ENCODE data around the gene CD300C. TPM values are rescaled to one million over a fixed set of nuclear protein-coding genes. Genes with fewer than 3 reads are reported as not detected.
"Not testable (repeated sequence)": the region's sequence is repeated elsewhere in the genome, so short reads cannot be mapped to it uniquely, and the experiment has no call there.

The CD300C gene
- total and polyA plus RNA-seq, 4 donors, result 0.28 to 2.9 (median 1.6) TPM

- ATAC-seq (ENCODE audit: low FRiP score) (no peak), DNase-seq (no peak)
- Histone ChIP-seq H3K27me3 (ENCODE audit: control insufficient read depth in 1 of 2, insufficient read depth in 2 of 2, low read length in 1 of 2) (no peaks in the 10 kb centered on the region), H3K27ac (ENCODE audit: low read depth in 1 of 2, low read length in 2 of 2) (no peak overlapping the region), H3K4me3 (ENCODE audit: low read length in 2 of 2) (no peak overlapping the region), H3K9me3 (ENCODE audit: control insufficient read depth, low read length) (peaks cover 8% of the 10 kb centered on the region), H3K36me3 (ENCODE audit: control insufficient read depth in 1 of 2, insufficient read depth in 2 of 2, low read length in 1 of 2) (no peaks in the 10 kb centered on the region), H3K4me1 (ENCODE audit: control insufficient read depth in 1 of 2, insufficient read depth in 2 of 2, low read length in 2 of 2) (no peaks in the 10 kb centered on the region)
- intact Hi-C loops (cut with DNase I), result no loop called here
- 82 to 86% methylated on average over 10 of the region's 10 CpGs for WGBS, 2 donors
Observed at GRCh38 chr17:74522381-74523105, 23.4 kb downstream of the CD300C start.

- Histone ChIP-seq H3K4me1 (ENCODE audit: control insufficient read depth in 1 of 2, insufficient read depth in 2 of 2, low read length in 2 of 2) (no peaks in the 10 kb centered on the region), H3K36me3 (ENCODE audit: control insufficient read depth in 1 of 2, insufficient read depth in 2 of 2, low read length in 1 of 2) (no peaks in the 10 kb centered on the region), H3K27me3 (ENCODE audit: control insufficient read depth in 1 of 2, insufficient read depth in 2 of 2, low read length in 1 of 2) (no peaks in the 10 kb centered on the region), H3K9me3 (ENCODE audit: control insufficient read depth, low read length) (peaks cover 8% of the 10 kb centered on the region), H3K27ac (ENCODE audit: low read depth in 1 of 2, low read length in 2 of 2) (no peak overlapping the region), H3K4me3 (ENCODE audit: low read length in 2 of 2) (no peak overlapping the region)
- intact Hi-C loops (cut with DNase I), result no loop called here
- 83 to 89% methylated on average over 8 to 9 of the region's 9 CpGs for WGBS, 2 donors
- ATAC-seq (ENCODE audit: low FRiP score) (peak; percentile 28), DNase-seq (no peak)
Observed at GRCh38 chr17:74521701-74522201, 24.2 kb downstream of the CD300C start.

GRCh38 chr17:74520790-74521480 lies 25.0 kb downstream of the CD300C start:
- Histone ChIP-seq H3K4me3 (ENCODE audit: low read length in 2 of 2) (no peak overlapping the region), H3K4me1 (ENCODE audit: control insufficient read depth in 1 of 2, insufficient read depth in 2 of 2, low read length in 2 of 2) (no peaks in the 10 kb centered on the region), H3K36me3 (ENCODE audit: control insufficient read depth in 1 of 2, insufficient read depth in 2 of 2, low read length in 1 of 2) (no peaks in the 10 kb centered on the region), H3K27me3 (ENCODE audit: control insufficient read depth in 1 of 2, insufficient read depth in 2 of 2, low read length in 1 of 2) (no peaks in the 10 kb centered on the region), H3K9me3 (ENCODE audit: control insufficient read depth, low read length) (peaks cover 8% of the 10 kb centered on the region), H3K27ac (ENCODE audit: low read depth in 1 of 2, low read length in 2 of 2) (no peak overlapping the region)
- intact Hi-C loops (cut with DNase I), result no loop called here
- DNase-seq, result no peak
- WGBS, 2 donors, result 79 to 83% methylated on average over 21 of the region's 21 CpGs
- ATAC-seq (ENCODE audit: low FRiP score), result peak; percentile 52

- no peaks in the 10 kb centered on the region for H3K27me3 ChIP-seq (ENCODE audit: control insufficient read depth in 1 of 2, insufficient read depth in 2 of 2, low read length in 1 of 2)
- H3K36me3 ChIP-seq (ENCODE audit: control insufficient read depth in 1 of 2, insufficient read depth in 2 of 2, low read length in 1 of 2), result no peaks in the 10 kb centered on the region
- peaks cover 8% of the 10 kb centered on the region for H3K9me3 ChIP-seq (ENCODE audit: control insufficient read depth, low read length)
- no peak overlapping the region for H3K4me3 ChIP-seq (ENCODE audit: low read length in 2 of 2)
- H3K27ac ChIP-seq (ENCODE audit: low read depth in 1 of 2, low read length in 2 of 2), result no peak overlapping the region
- DNase-seq (peak in 1 of 2 donors; percentile 78), ATAC-seq (ENCODE audit: low FRiP score) (no peak)
- 77 to 78% methylated on average over 3 of the region's 3 CpGs for WGBS, 2 donors
- H3K4me1 ChIP-seq (ENCODE audit: control insufficient read depth in 1 of 2, insufficient read depth in 2 of 2, low read length in 2 of 2), result no peaks in the 10 kb centered on the region
- intact Hi-C loops (cut with DNase I), result no loop called here
Observed at GRCh38 chr17:74520016-74520434, 25.9 kb downstream of the CD300C start.

GRCh38 chr17:74518413-74518981 lies 27.4 kb downstream of the CD300C start:
- H3K36me3 ChIP-seq (ENCODE audit: control insufficient read depth in 1 of 2, insufficient read depth in 2 of 2, low read length in 1 of 2); intact Hi-C loops (cut with DNase I); H3K27ac ChIP-seq (ENCODE audit: low read depth in 1 of 2, low read length in 2 of 2); H3K9me3 ChIP-seq (ENCODE audit: control insufficient read depth, low read length); H3K4me1 ChIP-seq (ENCODE audit: control insufficient read depth in 1 of 2, insufficient read depth in 2 of 2, low read length in 2 of 2); ATAC-seq (ENCODE audit: low FRiP score); DNase-seq; H3K27me3 ChIP-seq (ENCODE audit: control insufficient read depth in 1 of 2, insufficient read depth in 2 of 2, low read length in 1 of 2); H3K4me3 ChIP-seq (ENCODE audit: low read length in 2 of 2): not testable (repeated sequence)
- 73 to 74% methylated on average over 6 of the region's 6 CpGs for WGBS, 2 donors

GRCh38 chr17:74516561-74517328 lies 29.2 kb downstream of the CD300C start:
- Histone ChIP-seq H3K36me3 (ENCODE audit: control insufficient read depth in 1 of 2, insufficient read depth in 2 of 2, low read length in 1 of 2) (no peaks in the 10 kb centered on the region), H3K27me3 (ENCODE audit: control insufficient read depth in 1 of 2, insufficient read depth in 2 of 2, low read length in 1 of 2) (no peaks in the 10 kb centered on the region), H3K27ac (ENCODE audit: low read depth in 1 of 2, low read length in 2 of 2) (no peak overlapping the region), H3K9me3 (ENCODE audit: control insufficient read depth, low read length) (no peaks in the 10 kb centered on the region), H3K4me1 (ENCODE audit: control insufficient read depth in 1 of 2, insufficient read depth in 2 of 2, low read length in 2 of 2) (no peaks in the 10 kb centered on the region), H3K4me3 (ENCODE audit: low read length in 2 of 2) (no peak overlapping the region)
- no peak for ATAC-seq (ENCODE audit: low FRiP score)
- DNase-seq, result no peak
- intact Hi-C loops (cut with DNase I), result no loop called here
- WGBS, 2 donors, result 88 to 90% methylated on average over 3 of the region's 3 CpGs

- no peak overlapping the region for H3K27ac ChIP-seq (ENCODE audit: low read depth in 1 of 2, low read length in 2 of 2)
- no peak overlapping the region for H3K4me3 ChIP-seq (ENCODE audit: low read length in 2 of 2)
- no peaks in the 10 kb centered on the region for H3K36me3 ChIP-seq (ENCODE audit: control insufficient read depth in 1 of 2, insufficient read depth in 2 of 2, low read length in 1 of 2)
- no peaks in the 10 kb centered on the region for H3K9me3 ChIP-seq (ENCODE audit: control insufficient read depth, low read length)
- no peak for DNase-seq
- 77 to 78% methylated on average over 4 of the region's 4 CpGs for WGBS, 2 donors
- no peak for ATAC-seq (ENCODE audit: low FRiP score)
- intact Hi-C loops (cut with DNase I), result no loop called here
- no peaks in the 10 kb centered on the region for H3K4me1 ChIP-seq (ENCODE audit: control insufficient read depth in 1 of 2, insufficient read depth in 2 of 2, low read length in 2 of 2)
- H3K27me3 ChIP-seq (ENCODE audit: control insufficient read depth in 1 of 2, insufficient read depth in 2 of 2, low read length in 1 of 2), result no peaks in the 10 kb centered on the region
Observed at GRCh38 chr17:74515941-74516340, 30.0 kb downstream of the CD300C start.

GRCh38 chr17:74514632-74515334 lies 31.1 kb downstream of the CD300C start:
- ATAC-seq (ENCODE audit: low FRiP score), result no peak
- Histone ChIP-seq H3K36me3 (ENCODE audit: control insufficient read depth in 1 of 2, insufficient read depth in 2 of 2, low read length in 1 of 2) (no peaks in the 10 kb centered on the region), H3K27me3 (ENCODE audit: control insufficient read depth in 1 of 2, insufficient read depth in 2 of 2, low read length in 1 of 2) (no peaks in the 10 kb centered on the region), H3K9me3 (ENCODE audit: control insufficient read depth, low read length) (no peaks in the 10 kb centered on the region), H3K27ac (ENCODE audit: low read depth in 1 of 2, low read length in 2 of 2) (no peak overlapping the region), H3K4me3 (ENCODE audit: low read length in 2 of 2) (no peak overlapping the region), H3K4me1 (ENCODE audit: control insufficient read depth in 1 of 2, insufficient read depth in 2 of 2, low read length in 2 of 2) (no peaks in the 10 kb centered on the region)
- intact Hi-C loops (cut with DNase I), result no loop called here
- DNase-seq, result no peak
- 92 to 96% methylated on average over 10 of the region's 10 CpGs for WGBS, 2 donors
